Activated CD4-positive, alpha-beta T cell treated with anti-CD3 and anti-CD28 coated beads, Interleukin-2, amount 50 U/mL, for 48 hours (primary cell): ENCODE measurements around the gene SPAAR.
A peak's percentile ranks its signal among the peaks of the same experiment; 100 is the strongest.
"Not testable (repeated sequence)": the region's sequence is repeated elsewhere in the genome, so short reads cannot be mapped to it uniquely, and the experiment has no call there.

Source experiments
- DNase-seq, 2 experiments: peaks; one replicate each; pipeline ENCODE4 v3.0.0-alpha.2; 2020

SPAAR gene

GRCh38 chr9:35909274-35909673 is at the start of gene SPAAR:
TSS of gene SPAAR (plus strand) at chr9:35909490. CDS start at chr9:35910464, 974 bp downstream.
- DNase-seq, result no peak

GRCh38 chr9:35859990-35860339 is 49.3 kb upstream of the SPAAR start:
- DNase-seq, result no peak

GRCh38 chr9:35861161-35861897 is 48.0 kb upstream of the SPAAR start:
- DNase-seq, result no peak

GRCh38 chr9:35862328-35862727 is 47.0 kb upstream of the SPAAR start:
- no peak for DNase-seq

- DNase-seq, result no peak
Measured at GRCh38 chr9:35863583-35863982, 45.7 kb upstream of the SPAAR start.

- DNase-seq, result no peak
Measured at GRCh38 chr9:35864695-35865255, 44.5 kb upstream of the SPAAR start.

GRCh38 chr9:35867538-35867937 is 41.8 kb upstream of the SPAAR start:
- DNase-seq, result no peak

GRCh38 chr9:35868933-35869332 is 40.4 kb upstream of the SPAAR start:
- no peak for DNase-seq

GRCh38 chr9:35869621-35870216 is 39.6 kb upstream of the SPAAR start:
- no peak for DNase-seq

- no peak for DNase-seq
Measured at GRCh38 chr9:35870351-35870923, 38.9 kb upstream of the SPAAR start, which contains the start of gene OR13J1. TSS of gene OR13J1 (minus strand) at chr9:35870401. CDS start at chr9:35870401, 0 bp downstream.

GRCh38 chr9:35871545-35871944 is 37.7 kb upstream of the SPAAR start:
- no peak for DNase-seq

- DNase-seq, result no peak
Measured at GRCh38 chr9:35872505-35872904, 36.8 kb upstream of the SPAAR start.

GRCh38 chr9:35882263-35882848 is 26.9 kb upstream of the SPAAR start:
- peak; percentile 85 for DNase-seq

GRCh38 chr9:35882996-35883395 is 26.3 kb upstream of the SPAAR start:
- no peak for DNase-seq

GRCh38 chr9:35884908-35885307 is 24.4 kb upstream of the SPAAR start:
- DNase-seq, result not testable (repeated sequence)

- DNase-seq, result no peak
Measured at GRCh38 chr9:35891646-35892045, 17.6 kb upstream of the SPAAR start.

GRCh38 chr9:35892051-35892450 is 17.2 kb upstream of the SPAAR start:
- DNase-seq, result no peak

GRCh38 chr9:35896570-35896969 is 12.7 kb upstream of the SPAAR start:
- no peak for DNase-seq

GRCh38 chr9:35897376-35898099 is 11.8 kb upstream of the SPAAR start:
- not testable (repeated sequence) for DNase-seq

GRCh38 chr9:35898337-35898736 is 11.0 kb upstream of the SPAAR start:
- DNase-seq, result no peak

- no peak for DNase-seq
Measured at GRCh38 chr9:35899021-35899420, 10.3 kb upstream of the SPAAR start.

- DNase-seq, result no peak
Measured at GRCh38 chr9:35903049-35903448, 6.2 kb upstream of the SPAAR start.

- no peak for DNase-seq
Measured at GRCh38 chr9:35904338-35904737, 5.0 kb upstream of the SPAAR start.
